T-cell (primary cell): ENCODE results near the gene RIPOR2. TPM values are rescaled to one million over a fixed set of nuclear protein-coding genes. Genes with fewer than 3 reads are reported as not detected.
"Not testable (repeated sequence)": the region's sequence is repeated elsewhere in the genome, so short reads cannot be mapped to it uniquely, and the experiment has no call there.

Source experiments
- ATAC-seq, 4 experiments: fragments of 200-7000 bp in 3 of 4; fragments of 150-1000 bp in 1 of 4; cut with Tn5 transposase; replicated peaks in 1 of 4; 1 replicate in 3 of 4; 2 replicates in 1 of 4; pipeline ENCODE4 v1.10.0; 2021; ENCODE audit warnings: moderate library complexity in 3 of 4, mild to moderate bottlenecking in 2 of 4, moderate number of reproducible peaks in 1 of 4
- CTCF ChIA-PET, 2 donors: fragments of 300-600 bp; sonication (Branson Sonifier 250); formaldehyde crosslinking; loops; one replicate each; lab custom pipeline; 2022; ENCODE audit warnings: antibody characterized with exemption in 2 of 2; lab: Charles Lee
- POLR2A ChIA-PET, 2 donors: fragments of 300-600 bp; sonication (Branson Sonifier 250); formaldehyde crosslinking; loops; one replicate each; lab custom pipeline; 2022; ENCODE audit warnings: antibody characterized with exemption in 2 of 2; lab: Charles Lee
- DNase-seq, 35 experiments: peaks; one replicate each; pipeline versions ENCODE4 v3.0.0 to v3.0.0-alpha.2; 2013 to 2023
- H3K27ac ChIP-seq: one replicate; pipeline ENCODE4 v1.5.1; 2013; ENCODE audit warnings: low read length
- H3K27me3 ChIP-seq, 2 experiments: replicated peaks in 1 of 2; 1 replicate in 1 of 2; 2 replicates in 1 of 2; pipeline versions ENCODE4 v1.6.1 to v1.7.0; 2013; ENCODE audit warnings: low read length in 1 of 2, mixed read lengths in 1 of 2; ENCODE audit not compliant: control insufficient read depth in 2 of 2, insufficient read depth in 2 of 2; ENCODE audit errors: extremely low read depth in 1 of 2
- H3K36me3 ChIP-seq, 2 donors: 1 replicate in 1 of 2; 2 replicates in 1 of 2; pipeline versions ENCODE4 v1.6.1 to v1.7.0; 2013; ENCODE audit warnings: low read length in 1 of 2; ENCODE audit not compliant: control insufficient read depth in 2 of 2, insufficient read depth in 1 of 2; ENCODE audit errors: extremely low read depth in 1 of 2
- H3K4me1 ChIP-seq, 2 experiments: 1 replicate in 1 of 2; 2 replicates in 1 of 2; pipeline versions ENCODE4 v1.6.1 to v1.7.0; 2013; ENCODE audit warnings: low read length in 2 of 2, mixed read lengths in 1 of 2; ENCODE audit not compliant: insufficient read depth in 2 of 2, control insufficient read depth in 1 of 2; ENCODE audit errors: extremely low read depth in 1 of 2
- H3K4me3 ChIP-seq, 2 donors: 1 replicate in 1 of 2; 2 replicates in 1 of 2; pipeline versions ENCODE4 v1.5.1 to v1.7.0; 2013; ENCODE audit warnings: mild to moderate bottlenecking in 2 of 2, low read length in 1 of 2, moderate library complexity in 1 of 2; ENCODE audit not compliant: control insufficient read depth in 1 of 2; ENCODE audit errors: extremely low read depth in 1 of 2
- H3K9me3 ChIP-seq: 2 replicates; pipeline ENCODE4 v1.7.0; 2013
- H3K27ac Mint-ChIP-seq, 2 donors: one replicate each; pipeline ENCODE4 v1.8.0; 2020 to 2021; ENCODE audit warnings: mild to moderate bottlenecking in 2 of 2, mixed read lengths in 2 of 2
- H3K27me3 Mint-ChIP-seq, 2 donors: one replicate each; pipeline ENCODE4 v1.8.0; 2021 to 2022; ENCODE audit warnings: mixed read lengths in 2 of 2
- H3K36me3 Mint-ChIP-seq: one replicate; pipeline ENCODE4 v1.8.0; 2021; ENCODE audit warnings: mixed read lengths
- H3K4me1 Mint-ChIP-seq, 3 donors: one replicate each; pipeline ENCODE4 v1.8.0; 2020 to 2022; ENCODE audit warnings: mixed read lengths in 3 of 3, mild to moderate bottlenecking in 1 of 3
- H3K4me3 Mint-ChIP-seq, 3 donors: one replicate each; pipeline ENCODE4 v1.8.0; 2020 to 2022; ENCODE audit warnings: mild to moderate bottlenecking in 3 of 3, mixed read lengths in 3 of 3, moderate library complexity in 3 of 3
- H3K9me3 Mint-ChIP-seq, 3 donors: one replicate each; pipeline ENCODE4 v1.8.0; 2020 to 2022; ENCODE audit warnings: mixed read lengths in 3 of 3
- WGBS: methylation state at CpG from one replicate; pipeline ENCODE4 v1.1.5; 2013; ENCODE audit warnings: missing lambda C conversion rate; ENCODE audit not compliant: insufficient coverage; 5-methylcytosine and 5-hydroxymethylcytosine counted together
- total RNA-seq, 35 experiments: library from RNA in 6 of 35; stranded (reverse) in 6 of 35; fragments of 120-200 nt in 1 of 35; gene quantifications; one replicate each; pipeline versions ENCODE4 v1.2.1 to v1.2.4 and lab custom pipeline; 2013 to 2026

The RIPOR2 gene
- total RNA-seq, 5 donors from 2014 or later (not counting 1 experiment from before 2014, with no cell fraction given) = 381 to 480 (median 441) TPM

GRCh38 chr6:24774696-24775519 lies 160.9 kb downstream of the RIPOR2 start, which contains the start of gene GMNN:
Gene GMNN (plus strand): TSS chr6:24774937. CDS start chr6:24777247, 2,310 bp downstream.
- peaks cover 11 to 15% of the 10 kb centered on the region in 2 experiments for H3K4me1 ChIP-seq
- H3K27me3 Mint-ChIP-seq = no peaks in the 10 kb centered on the region
- H3K4me3 ChIP-seq = peak within 1 kb of the TSS; percentile 92 to 98
- H3K9me3 Mint-ChIP-seq = no peaks in the 10 kb centered on the region
- H3K9me3 ChIP-seq = no peaks in the 10 kb centered on the region
- H3K27ac ChIP-seq = peak within 1 kb of the TSS; percentile 92
- H3K4me1 Mint-ChIP-seq = peaks cover 24 to 31% (median 30%) of the 10 kb centered on the region in 3 donors
- POLR2A ChIA-PET = interaction anchor here in 1 of 2 donors (0.5 to 1.0 kb wide), 3 partner anchors 56 to 287 kb away, joined by 3 to 5 read pairs (median 4); no protein-coding TSS in a partner anchor
- peak; percentile 91 to 99 (median 97) for DNase-seq
- CTCF ChIA-PET = interaction anchor here (0.5 to 1.3 kb wide), 2 partner anchors 137 to 159 kb away, joined by 4 read pairs; no protein-coding TSS in a partner anchor
- H3K27ac Mint-ChIP-seq = peak within 1 kb of the TSS; percentile 94 to 96
- no peaks in the 10 kb centered on the region for H3K36me3 ChIP-seq
- peaks cover 4% of the 10 kb centered on the region for H3K36me3 Mint-ChIP-seq
- no peaks in the 10 kb centered on the region for H3K27me3 ChIP-seq
- peak within 1 kb of the TSS; percentile 97 to 98 (median 98) for H3K4me3 Mint-ChIP-seq
- ATAC-seq = peak; percentile 92 to 96 (median 94)
- WGBS = under 1% methylated on average over 73 of the region's 75 CpGs

- Histone ChIP-seq H3K36me3 (no peaks in the 10 kb centered on the region), H3K27me3 (no peaks in the 10 kb centered on the region), H3K4me1 (no peaks in the 10 kb centered on the region), H3K27ac (no peak overlapping the region), H3K4me3 (no peak overlapping the region), H3K9me3 (no peaks in the 10 kb centered on the region)
- H3K4me1 Mint-ChIP-seq = peaks cover 0 to 5% (median 0%) of the 10 kb centered on the region in 3 donors
- no CpG with 5 or more reads among the region's 5 CpGs for WGBS
- H3K27me3 Mint-ChIP-seq = no peaks in the 10 kb centered on the region
- H3K36me3 Mint-ChIP-seq = no peaks in the 10 kb centered on the region
- no peak overlapping the region for H3K4me3 Mint-ChIP-seq
- ATAC-seq (no peak), DNase-seq (no peak)
- no peaks in the 10 kb centered on the region for H3K9me3 Mint-ChIP-seq
- H3K27ac Mint-ChIP-seq = no peak overlapping the region
- ChIA-PET POLR2A (no interaction called here), CTCF (interaction anchor here in 1 of 2 donors (0.6 to 0.7 kb wide), 2 partner anchors 71 to 425 kb away, joined by 3 to 6 read pairs; no protein-coding TSS in a partner anchor)
These were observed 167.4 kb downstream of the RIPOR2 start for GRCh38 chr6:24768361-24768760.

DNA sequence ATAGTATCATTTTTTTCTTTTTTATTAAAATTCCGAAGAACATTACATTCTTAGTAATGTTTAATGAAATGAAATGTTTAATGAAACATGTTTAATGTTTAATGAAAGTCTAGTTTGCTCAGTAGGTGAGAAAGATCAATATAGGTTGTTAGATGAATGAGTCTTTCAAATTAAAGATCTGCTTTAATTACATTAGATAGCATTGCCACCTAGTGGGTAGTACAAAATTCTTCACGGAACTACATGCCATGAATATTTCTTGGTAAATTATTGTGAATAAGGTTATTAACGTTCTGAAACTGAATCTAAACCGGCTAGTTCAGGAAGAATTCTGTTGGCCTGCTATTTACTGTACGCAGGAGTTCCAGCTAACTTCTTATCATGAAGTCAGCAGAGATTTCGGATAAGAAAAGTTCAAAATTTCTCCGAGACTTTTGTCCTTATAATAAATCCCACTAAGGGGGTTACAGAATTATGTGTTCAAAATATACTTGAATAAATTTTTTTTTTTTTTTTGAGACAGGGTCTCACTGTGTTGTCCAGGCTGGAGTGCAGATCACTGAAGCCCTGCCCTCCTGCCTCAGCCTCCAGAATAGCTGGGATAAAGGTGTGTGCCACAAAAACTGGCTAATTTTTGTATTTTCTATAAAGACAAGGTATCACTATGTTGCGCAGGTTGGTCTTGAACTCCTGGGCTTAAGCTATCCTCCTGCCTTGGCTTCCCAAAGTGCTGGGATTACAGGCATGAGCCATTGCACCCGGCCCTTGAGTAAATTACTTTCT lies 168.9 kb downstream of the RIPOR2 start:
- 10% methylated on average over 2 of the region's 9 CpGs for WGBS
- POLR2A ChIA-PET = interaction anchor here (0.7 to 1.2 kb wide), 3 partner anchors 45 to 289 kb away, joined by 4 to 5 read pairs (median 4); no protein-coding TSS in a partner anchor
- H3K4me3 Mint-ChIP-seq = no peak overlapping the region
- Histone ChIP-seq H3K27me3 (no peaks in the 10 kb centered on the region), H3K36me3 (no peaks in the 10 kb centered on the region), H3K27ac (no peak overlapping the region), H3K9me3 (no peaks in the 10 kb centered on the region), H3K4me3 (no peak overlapping the region), H3K4me1 (no peaks in the 10 kb centered on the region)
- CTCF ChIA-PET = interaction anchor here in 1 of 2 donors (0.6 to 0.7 kb wide), 3 partner anchors 186 to 244 kb away, joined by 3 to 5 read pairs (median 3); no protein-coding TSS in a partner anchor
- peaks cover 0 to 8% (median 0%) of the 10 kb centered on the region in 3 donors for H3K4me1 Mint-ChIP-seq
- no peak overlapping the region for H3K27ac Mint-ChIP-seq
- H3K9me3 Mint-ChIP-seq = no peaks in the 10 kb centered on the region
- H3K27me3 Mint-ChIP-seq = no peaks in the 10 kb centered on the region
- no peaks in the 10 kb centered on the region for H3K36me3 Mint-ChIP-seq
- peak in 3 of 4 experiments; percentile 47 to 67 (median 52) for ATAC-seq
- peak in 1 of 35 experiments; percentile 57 for DNase-seq

DNA sequence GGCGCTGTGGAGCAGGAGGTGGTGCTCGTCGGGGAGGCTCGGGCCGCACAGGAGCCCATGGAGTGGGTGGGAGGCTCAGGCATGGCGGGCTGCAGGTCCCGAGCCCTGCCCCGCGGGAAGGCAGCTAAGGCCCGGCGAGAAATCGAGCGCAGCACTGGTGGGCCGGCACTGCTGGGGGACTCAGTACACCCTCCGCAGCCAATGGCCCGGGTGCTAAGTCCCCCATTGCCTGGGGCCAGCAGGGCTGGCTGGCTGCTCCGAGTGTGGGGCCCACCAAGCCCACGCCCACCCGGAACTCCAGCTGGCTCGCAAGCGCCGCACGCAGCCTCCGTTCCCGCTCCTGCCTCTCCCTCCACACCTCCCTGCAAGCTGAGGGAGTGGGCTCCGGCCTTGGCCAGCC lies 169.8 kb downstream of the RIPOR2 start:
- H3K36me3 Mint-ChIP-seq, DNase-seq, ATAC-seq, CTCF ChIA-PET, H3K27ac Mint-ChIP-seq, H3K4me3 ChIP-seq, H3K27me3 Mint-ChIP-seq, H3K9me3 Mint-ChIP-seq, H3K27ac ChIP-seq, H3K36me3 ChIP-seq, H3K27me3 ChIP-seq, H3K9me3 ChIP-seq, H3K4me1 ChIP-seq, H3K4me3 Mint-ChIP-seq, POLR2A ChIA-PET: not testable (repeated sequence)
- 89% methylated on average over 5 of the region's 26 CpGs for WGBS
- H3K4me1 Mint-ChIP-seq = peaks cover 0 to 13% (median 0%) of the 10 kb centered on the region in 3 donors

DNA sequence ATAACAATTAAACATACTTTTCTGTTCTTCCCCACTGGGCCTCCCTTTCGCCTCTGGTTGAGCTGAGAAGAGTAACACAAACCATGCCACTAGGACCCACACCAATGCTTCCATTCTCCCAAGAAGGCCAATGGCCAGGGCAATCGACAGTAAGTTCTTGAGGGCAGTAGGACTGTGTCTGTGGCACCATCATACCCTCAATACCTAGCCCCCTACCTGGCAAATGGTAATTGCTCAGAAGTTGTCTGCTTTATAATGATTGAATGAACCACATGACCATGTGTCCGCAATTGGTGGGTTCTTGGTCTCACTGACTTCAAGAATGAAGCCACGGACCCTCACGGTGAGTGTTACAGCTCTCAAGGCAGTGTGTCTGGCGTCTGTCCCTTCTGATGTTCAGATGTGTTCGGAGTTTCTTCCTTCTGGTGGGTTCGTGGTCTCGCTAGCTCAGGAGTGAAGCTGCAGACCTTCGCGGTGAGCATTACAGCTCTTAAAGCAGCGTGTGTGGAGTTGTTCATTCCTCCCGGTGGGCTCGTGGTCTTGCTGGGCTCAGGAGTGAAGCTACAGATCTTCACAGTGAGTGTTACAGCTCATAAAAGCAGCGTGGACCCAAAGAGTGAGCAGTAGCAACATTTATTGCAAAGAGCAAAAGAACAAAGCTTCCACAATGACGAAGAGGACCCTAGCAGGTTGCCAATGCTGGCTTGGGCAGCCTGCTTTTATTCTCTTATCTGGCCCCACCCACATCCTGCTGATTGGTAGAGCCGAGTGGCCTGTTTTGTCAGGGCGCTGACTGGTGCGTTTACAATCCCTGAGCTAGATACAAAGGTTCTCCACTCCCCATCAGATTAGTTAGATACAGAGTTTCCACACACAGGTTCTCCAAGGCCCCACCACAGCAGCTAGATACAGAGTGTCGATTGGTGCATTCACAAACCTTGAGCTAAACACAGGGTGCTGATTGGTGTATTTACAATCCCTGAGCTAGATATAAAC lies 170.6 kb downstream of the RIPOR2 start:
- H3K27ac Mint-ChIP-seq, ATAC-seq, H3K9me3 ChIP-seq, H3K4me3 ChIP-seq, H3K27me3 Mint-ChIP-seq, H3K4me1 ChIP-seq, H3K36me3 ChIP-seq, H3K27ac ChIP-seq, H3K36me3 Mint-ChIP-seq, H3K27me3 ChIP-seq, H3K9me3 Mint-ChIP-seq, POLR2A ChIA-PET, DNase-seq: not testable (repeated sequence)
- Mint-ChIP-seq H3K4me1 (peaks cover 0 to 13% (median 0%) of the 10 kb centered on the region in 3 donors), H3K4me3 (peak overlapping the region in 1 of 3 donors; percentile 61)
- 55% methylated on average over 11 of the region's 20 CpGs for WGBS
- CTCF ChIA-PET = interaction anchor here (0.6 to 1.1 kb wide), 4 partner anchors 180 to 185 kb away, joined by 3 to 5 read pairs (median 4); no protein-coding TSS in a partner anchor
